ENCODE results near the gene NAB1.
A peak's percentile ranks its signal among the peaks of the same experiment; 100 is the strongest.

Gene NAB1

GRCh38 chr2:190637903-190638618 is 10.8 kb upstream of the NAB1 start:
- DNase-seq (ENCODE audit: low read depth in 2 of 2) = no peak

DNA sequence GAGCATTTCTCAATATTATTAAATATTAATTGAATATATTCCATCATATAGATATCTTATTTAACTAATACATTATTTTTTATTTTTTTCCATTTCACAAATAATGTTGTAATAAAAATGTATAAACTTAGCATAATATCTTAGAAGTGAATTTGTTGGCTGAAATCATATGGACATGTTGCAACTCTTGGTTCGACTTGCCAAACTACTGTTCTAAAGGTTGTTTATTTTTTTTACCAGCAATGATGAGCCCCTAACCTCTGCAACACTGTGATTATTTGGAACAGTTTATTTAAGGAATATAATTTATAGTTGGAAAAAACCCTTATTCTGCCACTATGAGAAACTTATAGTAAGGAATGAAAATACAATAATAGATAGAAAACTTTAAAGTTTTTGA is 8.8 kb upstream of the NAB1 start:
- no peak for DNase-seq (ENCODE audit: low read depth in 2 of 2)

DNA sequence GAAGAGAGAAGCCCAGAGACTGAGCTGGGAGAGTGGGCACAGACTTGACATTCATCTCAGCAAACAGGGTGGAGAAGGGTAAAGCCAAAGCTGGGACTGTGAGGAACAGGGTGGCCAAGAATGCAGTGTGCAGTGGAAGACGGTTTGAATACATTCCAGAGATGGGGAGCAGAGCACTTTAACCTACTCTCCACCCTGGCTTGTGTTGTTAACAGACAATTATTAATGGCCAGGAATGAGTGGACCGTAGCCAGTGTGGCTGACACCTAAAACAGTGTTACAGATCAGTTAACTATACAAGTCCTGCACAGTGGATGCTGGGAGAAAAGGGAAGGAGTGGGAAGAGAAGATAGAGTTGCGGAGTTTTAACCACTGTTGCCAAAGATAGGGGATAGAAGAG is 7.4 kb upstream of the NAB1 start:
- DNase-seq (ENCODE audit: low read depth in 2 of 2) = no peak

DNA sequence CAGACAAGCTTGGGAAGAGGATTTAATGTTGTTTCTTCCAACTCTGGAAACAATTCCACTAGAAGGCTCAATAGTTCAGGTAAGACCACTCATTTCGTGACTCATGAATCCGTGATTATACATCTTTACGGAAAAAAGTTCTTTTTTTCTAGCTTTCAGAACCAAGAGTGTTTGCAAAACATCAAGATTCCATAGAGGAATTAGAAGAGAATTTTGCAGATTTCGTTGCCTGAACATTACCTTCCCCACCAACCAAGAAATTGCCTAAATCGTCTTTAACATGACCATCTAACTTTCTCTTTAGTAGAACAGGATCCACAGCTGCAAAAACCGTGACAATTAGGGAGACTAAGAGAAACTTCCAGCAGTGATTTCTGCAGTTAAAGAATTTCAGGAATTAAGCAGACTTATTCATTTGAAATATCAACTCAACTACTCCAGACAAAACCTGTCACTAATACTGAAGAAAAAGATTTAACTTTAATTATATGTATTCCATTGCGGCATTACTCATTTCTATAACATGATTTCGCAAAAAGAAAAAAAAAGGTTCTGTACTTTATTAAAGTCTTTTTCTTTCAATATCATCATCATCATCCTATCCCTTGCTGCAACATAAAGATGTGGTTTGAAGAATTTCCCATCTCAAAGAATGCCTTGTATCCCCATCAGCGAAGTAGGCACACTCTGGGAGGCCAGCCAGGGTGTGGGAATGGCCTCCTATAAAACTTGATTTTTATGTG is 1.9 kb upstream of the NAB1 start:
- DNase-seq (ENCODE audit: low read depth in 2 of 2) = no peak

DNA sequence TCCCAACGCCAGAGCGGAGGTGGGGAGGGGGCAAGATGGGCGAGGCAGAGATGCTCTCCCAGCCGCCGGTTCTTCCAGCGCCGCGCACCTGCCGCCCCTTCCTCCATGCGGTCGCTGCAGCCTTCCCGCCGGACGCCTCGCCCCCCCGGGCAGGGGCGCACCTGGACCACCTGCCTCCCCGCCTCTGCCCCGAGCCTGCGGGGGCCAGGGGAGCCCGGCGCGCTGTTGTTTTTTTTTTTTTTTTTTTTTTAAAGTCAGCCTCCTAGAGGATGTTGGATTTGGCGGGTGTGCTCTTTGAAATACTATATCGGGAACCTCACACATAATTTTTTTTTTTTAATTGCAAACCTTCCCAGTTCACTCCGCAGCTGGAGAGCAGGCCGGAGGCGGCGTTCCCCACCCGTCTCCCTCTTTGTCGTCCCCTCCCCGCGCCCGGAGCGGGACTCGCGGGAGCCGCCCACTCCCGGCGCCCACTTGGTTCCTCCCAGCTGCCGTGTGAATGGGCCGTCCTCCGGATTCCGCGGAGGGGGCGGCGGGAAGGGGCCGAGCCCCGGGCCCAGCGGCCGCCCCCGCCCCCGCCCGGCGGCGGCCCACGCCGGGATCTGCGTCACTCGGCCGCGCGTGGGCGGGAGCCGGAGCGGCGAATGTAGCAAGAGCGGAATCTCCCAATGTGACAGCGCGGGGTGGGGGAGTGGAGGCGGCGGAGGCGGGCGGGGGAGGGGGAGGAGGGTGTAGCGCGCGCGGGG is 421 bp upstream of the NAB1 start:
- peak; percentile 52 to 77 for DNase-seq (ENCODE audit: low read depth in 2 of 2)

DNA sequence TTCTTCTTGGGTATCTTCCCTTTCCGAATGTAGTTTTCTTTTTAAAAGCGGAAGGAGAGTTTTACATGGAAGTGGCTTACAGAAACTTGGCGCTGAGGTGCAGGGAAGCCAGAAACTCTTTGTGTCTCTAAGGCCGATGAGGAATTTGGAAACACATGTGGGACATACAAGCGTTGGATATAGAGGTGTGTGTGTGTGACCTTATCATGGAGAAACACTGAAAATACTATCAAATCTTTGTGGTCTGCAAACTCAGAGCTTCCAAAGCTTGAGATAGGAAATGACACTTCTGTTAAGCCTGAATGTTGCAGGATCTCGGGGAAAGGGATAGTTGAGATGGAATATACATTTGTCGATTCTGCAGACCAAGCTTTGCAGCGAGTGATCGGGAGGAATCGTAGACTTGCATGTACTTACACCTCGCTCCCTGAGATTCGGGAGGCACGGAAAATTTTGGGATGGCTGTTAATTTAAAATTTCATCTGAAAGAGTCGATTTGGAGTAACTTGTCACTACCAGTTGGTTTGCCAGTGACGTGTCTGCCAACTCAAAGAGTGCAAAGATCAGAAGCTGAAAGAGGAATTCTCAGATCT is 1.0 kb downstream of the NAB1 start:
- DNase-seq (ENCODE audit: low read depth in 2 of 2) = no peak

DNA sequence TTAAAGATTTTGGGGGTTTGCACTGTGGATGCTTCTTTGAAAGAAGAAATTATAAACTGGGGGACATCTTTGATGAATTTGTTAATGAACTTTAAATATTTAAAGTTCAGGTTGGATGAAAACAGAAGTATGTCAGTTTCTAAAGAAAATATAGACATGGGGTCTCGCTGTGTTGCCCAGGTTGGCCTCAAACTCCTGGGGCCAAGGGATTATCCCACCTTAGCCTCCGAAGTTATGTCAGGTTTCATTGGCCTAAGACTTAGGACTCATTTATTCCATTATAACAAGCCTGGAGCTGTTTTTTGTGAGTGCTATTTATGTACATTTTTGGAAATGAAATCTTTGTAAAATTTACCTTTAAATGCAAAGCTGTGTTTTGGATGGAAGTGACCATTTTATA is 2.5 kb downstream of the NAB1 start:
- DNase-seq (ENCODE audit: low read depth in 2 of 2) = no peak

- DNase-seq (ENCODE audit: low read depth in 2 of 2) = no peak
Observed at GRCh38 chr2:190653231-190653630, 4.3 kb downstream of the NAB1 start.

DNA sequence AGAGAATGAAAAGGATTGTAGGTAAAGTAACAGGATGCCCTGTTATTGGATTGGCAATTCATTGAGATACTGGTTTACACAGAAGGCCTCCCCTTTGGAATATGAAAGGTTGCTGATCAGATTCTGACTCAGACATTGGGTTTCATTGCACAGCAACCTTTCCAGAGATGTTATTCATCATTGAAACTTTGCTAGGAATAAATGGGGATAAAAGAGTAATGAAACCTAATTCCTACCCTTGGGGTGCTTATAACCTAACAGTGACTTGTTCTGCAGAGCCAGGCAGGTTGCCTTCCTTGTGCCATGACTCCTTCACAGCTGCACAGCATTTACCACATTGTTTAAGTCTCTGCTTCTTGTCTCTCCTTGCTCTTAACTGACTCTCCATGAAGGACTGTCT is 5.0 kb downstream of the NAB1 start:
- no peak for DNase-seq (ENCODE audit: low read depth in 2 of 2)

GRCh38 chr2:190655113-190655512 is 6.2 kb downstream of the NAB1 start:
- no peak for DNase-seq (ENCODE audit: low read depth in 2 of 2)

- DNase-seq (ENCODE audit: low read depth in 2 of 2) = no peak
Observed at GRCh38 chr2:190655570-190655969, 6.7 kb downstream of the NAB1 start.

GRCh38 chr2:190656301-190656700 is 7.4 kb downstream of the NAB1 start:
- no peak for DNase-seq (ENCODE audit: low read depth in 2 of 2)

- no peak for DNase-seq (ENCODE audit: low read depth in 2 of 2)
Observed at GRCh38 chr2:190657474-190658255, 8.8 kb downstream of the NAB1 start.

DNA sequence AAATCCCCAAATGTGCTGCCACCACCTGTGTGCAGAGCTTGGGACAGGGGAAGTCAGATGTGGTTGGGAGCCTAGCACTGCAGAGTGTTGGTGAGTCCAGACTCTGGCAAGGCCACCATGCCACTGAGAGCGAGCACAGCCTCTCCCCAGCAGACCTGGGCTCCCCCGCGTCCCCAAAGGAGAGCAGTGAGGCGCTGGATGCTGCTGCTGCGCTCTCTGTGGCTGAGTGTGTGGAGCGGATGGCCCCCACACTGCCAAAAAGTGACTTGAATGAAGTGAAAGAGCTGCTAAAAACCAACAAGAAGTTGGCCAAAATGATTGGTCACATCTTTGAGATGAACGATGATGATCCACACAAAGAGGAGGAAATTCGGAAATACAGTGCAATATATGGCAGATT is 10.7 kb downstream of the NAB1 start:
- DNase-seq (ENCODE audit: low read depth in 2 of 2) = no peak

- no peak for DNase-seq (ENCODE audit: low read depth in 2 of 2)
Observed at GRCh38 chr2:190662754-190663153, 13.9 kb downstream of the NAB1 start.

GRCh38 chr2:190663348-190663747 is 14.5 kb downstream of the NAB1 start:
- DNase-seq (ENCODE audit: low read depth in 2 of 2) = no peak

GRCh38 chr2:190663839-190664238 is 15.0 kb downstream of the NAB1 start:
- no peak for DNase-seq (ENCODE audit: low read depth in 2 of 2)

GRCh38 chr2:190664240-190664639 is 15.4 kb downstream of the NAB1 start:
- no peak for DNase-seq (ENCODE audit: low read depth in 2 of 2)

DNA sequence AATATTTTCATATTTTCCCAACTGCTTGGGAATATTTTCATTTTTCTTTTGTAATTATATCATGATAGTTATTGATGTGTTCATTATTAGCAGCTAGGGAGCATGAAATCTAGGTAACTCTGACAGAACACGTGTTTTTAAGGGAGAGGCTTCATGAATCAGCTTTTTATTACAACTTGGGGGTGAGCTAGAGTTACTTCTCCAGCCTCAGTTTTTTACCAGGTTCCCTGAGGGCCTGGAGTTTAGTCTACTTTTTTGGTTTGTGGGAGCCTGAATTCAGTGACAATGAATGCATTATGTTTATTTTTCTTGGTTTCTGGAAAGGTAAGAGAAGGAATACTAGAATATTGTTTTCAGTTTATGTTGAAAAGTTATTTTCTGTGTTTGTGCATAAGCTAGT is 18.0 kb downstream of the NAB1 start:
- no peak for DNase-seq (ENCODE audit: low read depth in 2 of 2)

DNA sequence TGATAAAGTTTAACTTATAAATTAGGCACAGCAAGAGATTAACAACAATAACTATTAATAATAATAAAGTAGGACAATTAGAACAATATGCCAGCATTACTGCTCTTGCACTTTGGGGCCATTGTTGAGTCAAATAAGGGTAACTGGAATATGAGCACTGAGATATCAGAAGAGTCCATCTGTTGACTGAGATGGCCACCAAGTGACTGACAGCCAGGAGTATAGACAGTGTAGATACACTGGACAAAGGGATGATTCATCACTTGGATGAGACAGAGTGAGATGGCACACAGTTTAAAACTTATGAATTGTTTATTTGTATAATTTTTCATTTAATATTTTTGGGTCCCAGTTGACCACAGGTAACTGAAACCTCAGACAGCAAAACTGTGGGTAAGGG is 20.0 kb downstream of the NAB1 start:
- DNase-seq (ENCODE audit: low read depth in 2 of 2) = no peak

DNA sequence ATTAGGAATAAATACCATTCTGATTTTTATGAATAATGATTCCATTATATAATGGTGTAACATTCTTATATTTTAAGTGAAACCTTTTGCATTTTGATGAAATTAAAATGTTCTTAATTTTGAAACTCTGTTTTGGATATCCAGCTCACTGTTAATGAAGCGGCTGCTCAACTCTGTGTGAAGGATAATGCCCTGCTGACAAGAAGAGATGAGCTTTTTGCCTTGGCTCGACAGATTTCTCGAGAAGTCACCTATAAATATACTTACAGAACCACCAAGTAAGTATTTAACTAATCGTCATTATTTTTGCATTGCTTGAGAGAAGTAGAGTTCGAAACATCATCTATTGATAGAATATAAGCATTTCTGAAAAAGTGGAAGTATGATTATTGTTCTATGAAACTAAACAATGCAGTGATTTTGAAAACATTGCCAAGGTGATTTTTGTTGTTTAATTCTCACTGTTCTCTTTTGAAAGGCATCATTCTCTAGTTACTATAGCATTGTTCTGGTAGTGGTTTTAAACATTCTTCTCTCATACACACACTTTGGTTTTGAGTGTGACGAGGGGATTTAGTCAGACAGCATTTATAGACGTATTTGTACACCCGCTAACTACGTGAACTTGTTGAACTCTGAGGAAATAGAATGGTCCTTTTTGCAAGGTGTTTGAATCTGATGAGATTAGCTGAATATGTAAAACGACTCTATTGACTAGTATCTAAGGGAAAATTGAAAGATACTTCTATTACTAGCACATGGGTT is 21.5 kb downstream of the NAB1 start:
- DNase-seq (ENCODE audit: low read depth in 2 of 2) = no peak

Measured in stimulated activated CD4-positive, alpha-beta T cell treated with anti-CD3 and anti-CD28 coated beads, Interleukin-12 subunit alpha, Interleukin-12 subunit beta, amount 100 ng/mL, for 24 hours (primary cell).